HepG2 (cell line): ENCODE data around the gene NRDE2.

Experiments
- CC2D1A ChIP-seq: sonication (generic); formaldehyde crosslinking; IDR thresholded peaks from 2 replicates; pipeline ENCODE4 v1.8.1; 2023; ENCODE audit warnings: mild to moderate bottlenecking, missing genetic modification reagents
- CTCF ChIP-seq: sonication (generic); formaldehyde crosslinking; IDR thresholded peaks from 2 replicates; pipeline ENCODE4 v1.5.0; 2020; ENCODE audit warnings: mild to moderate bottlenecking, missing genetic modification reagents, moderate library complexity
- EP300 ChIP-seq, 3 experiments: sonication (generic) in 1 of 3; formaldehyde crosslinking in 1 of 3; IDR thresholded peaks; 2 replicates each; pipeline versions ENCODE4 v1.5.1 to v1.6.1; 2011 to 2020; ENCODE audit warnings: low read depth in 2 of 3, low read length in 2 of 3, borderline replicate concordance in 1 of 3, improper control_type of control experiment in 1 of 3, mild to moderate bottlenecking in 1 of 3, missing genetic modification reagents in 1 of 3, moderate library complexity in 1 of 3
- EZH2 ChIP-seq: conservative IDR thresholded peaks from 2 replicates; pipeline ENCODE4 v1.6.1; 2012; ENCODE audit warnings: mild to moderate bottlenecking, low read depth, low read length, moderate library complexity
- GABPA ChIP-seq, 2 experiments: IDR thresholded peaks; 2 replicates each; pipeline ENCODE4 v1.6.1; 2011 to 2016; ENCODE audit warnings: low read depth in 2 of 2, low read length in 1 of 2, missing biosample characterization in 1 of 2, missing genetic modification characterization in 1 of 2
- MXI1 ChIP-seq: IDR thresholded peaks from 3 replicates; pipeline ENCODE4 v1.6.1; 2012; ENCODE audit warnings: low read depth, low read length, inconsistent platforms, borderline replicate concordance
- PHF21A ChIP-seq: sonication (generic); formaldehyde crosslinking; IDR thresholded peaks from 2 replicates; pipeline ENCODE4 v1.5.0; 2020; ENCODE audit warnings: mild to moderate bottlenecking, missing genetic modification reagents
- POLR2A ChIP-seq, 2 experiments: IDR thresholded peaks; 2 replicates each; pipeline ENCODE4 v1.6.1; 2011; ENCODE audit warnings: low read depth in 2 of 2, low read length in 2 of 2, mild to moderate bottlenecking in 1 of 2, moderate library complexity in 1 of 2; ENCODE audit not compliant: insufficient read depth in 1 of 2
- XBP1 ChIP-seq: sonication (generic); formaldehyde crosslinking; IDR thresholded peaks from 2 replicates; pipeline ENCODE4 v1.5.0; 2020; ENCODE audit warnings: missing genetic modification reagents
- ZFP41 ChIP-seq: sonication (generic); formaldehyde crosslinking; IDR thresholded peaks from 2 replicates; pipeline ENCODE4 v1.4.0; 2020; ENCODE audit warnings: mild to moderate bottlenecking, missing genetic modification reagents, borderline replicate concordance
- ZNF3 ChIP-seq: IDR thresholded peaks from 2 replicates; pipeline ENCODE4 v1.7.0; 2017; ENCODE audit warnings: inconsistent platforms

GRCh38 chr14:90373887-90374286 is 42.1 kb upstream of the NRDE2 start:
- TF ChIP-seq EZH2 (no peak), POLR2A (IDR thresholded peaks at IDR 0.05; ENCODE audit: insufficient read depth in 1 of 2, low read depth in 2 of 2, low read length in 2 of 2) (no peak), MXI1 (no peak), CC2D1A (CRISPR knock-in tag) (no peak), PHF21A (no peak), CTCF (CRISPR knock-in tag) (no peak), ZFP41 (CRISPR knock-in tag) (no peak), ZNF3 (CRISPR knock-in tag) (no peak), EP300 (IDR thresholded peaks at IDR 0.05; ENCODE audit: low read depth in 2 of 2, low read length in 2 of 2) (no peak), EP300 (CRISPR knock-in tag; IDR thresholded peaks at IDR 0.05; ENCODE audit: borderline replicate concordance) (no peak), XBP1 (CRISPR knock-in tag) (no peak), GABPA (IDR thresholded peaks at IDR 0.05; ENCODE audit: low read depth, low read length) (no peak), GABPA (CRISPR knock-in tag; IDR thresholded peaks at IDR 0.05; ENCODE audit: low read depth) (no peak)
